ENCODE results near the gene PI4K2A. TPM values are rescaled to one million over a fixed set of nuclear protein-coding genes. Genes with fewer than 3 reads are reported as not detected.
A peak's percentile ranks its signal among the peaks of the same experiment; 100 is the strongest.
"Not testable (repeated sequence)": the region's sequence is repeated elsewhere in the genome, so short reads cannot be mapped to it uniquely, and the experiment has no call there.

The PI4K2A gene
- total and polyA plus RNA-seq, 2 of the 13 experiments (the other 11 are each of a cell fraction or from before 2014, with no cell fraction given), result 10.9 to 14.3 TPM

DNA sequence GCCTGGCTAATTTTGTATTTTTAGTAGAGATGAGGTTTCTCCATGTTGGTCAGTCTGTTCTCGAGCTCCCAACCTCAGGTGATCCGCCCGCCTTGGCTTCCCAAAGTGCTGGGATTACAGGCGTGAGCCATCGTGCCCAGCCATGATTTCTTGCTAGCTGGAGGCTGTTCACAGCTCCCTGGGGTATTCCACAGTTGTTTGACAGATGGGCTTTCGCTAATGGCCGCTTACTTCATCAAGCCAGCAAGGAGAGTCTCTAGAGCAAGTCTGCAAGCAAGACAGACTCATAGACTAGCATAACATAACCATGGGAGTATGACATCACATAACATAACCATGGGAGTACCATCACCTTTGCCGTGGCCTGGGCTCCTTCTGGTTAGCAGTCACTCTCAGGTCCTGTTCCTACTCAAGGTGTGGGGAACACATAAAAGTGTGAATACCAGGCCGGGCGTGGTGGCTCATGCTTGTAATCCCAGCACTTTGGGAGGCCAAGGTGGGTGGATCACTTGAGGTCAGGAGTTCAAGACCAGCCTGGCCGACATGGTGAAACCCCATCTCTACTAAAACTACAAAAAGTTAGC, 57.7 kb downstream of the PI4K2A start:
- H3K4me3 ChIP-seq (replicated peaks in 1 of 3; ENCODE audit: insufficient read depth in 1 of 3, low read depth in 2 of 3, low read length in 3 of 3); in situ Hi-C loops (cut with HindIII; ENCODE audit: extremely low pct_ligation_motif_present, low pct_unique_long_range_greater_than_20kb); H4K20me1 ChIP-seq (ENCODE audit: insufficient read depth, low read length); intact Hi-C loops (cut with micrococcal nuclease; ENCODE audit: unreplicated experiment); BruUV-seq (replicated peaks); H2AFZ ChIP-seq (ENCODE audit: low read length); CTCF ChIA-PET (ENCODE audit: low intra/inter-chr PET ratio, low total read pairs); H3K79me2 ChIP-seq (ENCODE audit: insufficient read depth, low read length); ATAC-seq; H3K36me3 ChIP-seq (replicated peaks in 1 of 2; ENCODE audit: control insufficient read depth in 1 of 2, insufficient read depth in 2 of 2, low read length in 2 of 2); H3K4me2 ChIP-seq (ENCODE audit: low read depth, low read length); H3K9ac ChIP-seq (ENCODE audit: insufficient read depth, low read depth, low read length); H3K9me3 ChIP-seq (ENCODE audit: low read length); FAIRE-seq; H3K27ac ChIP-seq (ENCODE audit: extremely low read length, insufficient read depth, low read length); H3K27me3 ChIP-seq (ENCODE audit: control insufficient read depth in 1 of 2, insufficient read depth in 2 of 2, low read length in 2 of 2); DNase-seq (ENCODE audit: low spot score); TF ChIP-seq CREB1 (CRISPR knock-in tag; IDR thresholded peaks at IDR 0.05): not testable (repeated sequence)
- POLR2A ChIA-PET, result interaction anchor here (1.1 to 3.9 kb wide), 3 partner anchors 11 to 22 kb away, joined by 3 to 19 read pairs (median 3); partner anchors contain the start of gene AVPI1
- 69% methylated on average over 10 of the region's 11 CpGs for WGBS (ENCODE audit: low lambda C conversion rate)
- peaks cover 32% of the 10 kb centered on the region for H3K4me1 ChIP-seq (ENCODE audit: insufficient read depth, low read length)
- TF ChIP-seq CREB1 (IDR thresholded peaks at IDR 0.05), result peak; percentile 27; the same call in 1 of the 2 replicates

DNA sequence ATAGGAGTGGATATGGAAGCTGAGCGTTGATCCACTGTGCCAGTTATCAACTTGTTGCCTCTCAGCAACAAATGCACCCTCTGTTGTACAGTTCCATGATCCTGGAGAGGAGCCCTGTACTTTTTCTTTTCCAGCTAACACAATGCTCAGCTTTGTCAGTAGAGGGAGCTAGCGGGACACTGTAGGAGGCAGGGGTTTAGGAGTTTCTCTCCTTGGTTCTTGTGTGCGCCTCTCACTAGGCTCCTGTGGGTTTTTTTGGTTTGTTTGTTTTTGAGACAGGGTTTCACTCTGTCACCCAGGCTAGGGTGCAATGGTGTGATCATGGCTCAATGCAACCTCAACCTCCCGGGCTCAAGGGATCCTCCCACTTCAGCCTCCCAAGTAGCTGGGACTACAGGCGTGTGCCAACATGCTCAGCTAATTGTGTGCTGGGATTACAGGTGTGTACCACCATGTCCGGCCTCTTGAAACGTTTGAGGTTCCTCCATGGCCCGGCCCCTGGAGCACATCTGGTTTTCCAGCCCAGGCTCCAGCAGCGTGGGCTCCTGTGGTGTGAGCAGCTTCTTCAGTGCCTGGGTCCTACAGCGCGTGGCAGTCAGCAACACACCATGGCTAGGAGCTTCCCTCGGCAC, 61.1 kb downstream of the PI4K2A start:
- H2AFZ ChIP-seq (ENCODE audit: low read length), result peak overlapping the region; percentile 44
- ChIA-PET CTCF (ENCODE audit: low intra/inter-chr PET ratio, low total read pairs) (interaction anchor here (0.6 to 2.2 kb wide), 5 partner anchors 16 to 58 kb away, joined by 3 to 18 read pairs (median 6); no protein-coding TSS in a partner anchor), POLR2A (interaction anchor here (1.0 to 1.8 kb wide), 6 partner anchors 12 to 35 kb away, joined by 3 to 17 read pairs (median 4); partner anchors contain the start of genes AVPI1 and ZFYVE27)
- H3K27ac ChIP-seq (ENCODE audit: extremely low read length, insufficient read depth, low read length), result no peak overlapping the region
- H3K79me2 ChIP-seq (ENCODE audit: insufficient read depth, low read length), result no peaks in the 10 kb centered on the region
- DNase-seq (ENCODE audit: low spot score) (peak; percentile 70), ATAC-seq (peak; percentile 90), FAIRE-seq (peak; percentile 97)
- no peaks in the 10 kb centered on the region for H3K9me3 ChIP-seq (ENCODE audit: low read length)
- peaks cover 49% of the 10 kb centered on the region for H3K4me1 ChIP-seq (ENCODE audit: insufficient read depth, low read length)
- H3K4me2 ChIP-seq (ENCODE audit: low read depth, low read length), result peak overlapping the region; percentile 49
- 26% methylated on average over 6 of the region's 12 CpGs for WGBS (ENCODE audit: low lambda C conversion rate)
- no peak overlapping the region for H3K4me3 ChIP-seq (replicated peaks in 1 of 3; ENCODE audit: insufficient read depth in 1 of 3, low read depth in 2 of 3, low read length in 3 of 3)
- no peak overlapping the region for H3K9ac ChIP-seq (ENCODE audit: insufficient read depth, low read depth, low read length)
- H4K20me1 ChIP-seq (ENCODE audit: insufficient read depth, low read length), result no peaks in the 10 kb centered on the region
- no peaks in the 10 kb centered on the region for H3K36me3 ChIP-seq (replicated peaks in 1 of 2; ENCODE audit: control insufficient read depth in 1 of 2, insufficient read depth in 2 of 2, low read length in 2 of 2)
- no peaks in the 10 kb centered on the region for H3K27me3 ChIP-seq (ENCODE audit: control insufficient read depth in 1 of 2, insufficient read depth in 2 of 2, low read length in 2 of 2)
- BruUV-seq (replicated peaks), result no TSS peak
- in situ Hi-C loops (cut with HindIII; ENCODE audit: extremely low pct_ligation_motif_present, low pct_unique_long_range_greater_than_20kb) (loop anchor here (5.0 kb wide), 1 partner anchor 36 kb away; the partner anchor contains the start of gene ZFYVE27), intact Hi-C loops (cut with micrococcal nuclease; ENCODE audit: unreplicated experiment) (loop anchor here (1.0 kb wide), 2 partner anchors 16 to 25 kb away; no protein-coding TSS in a partner anchor)
- TF ChIP-seq ATM (IDR thresholded peaks at IDR 0.05; ENCODE audit: borderline replicate concordance) (no peak), ATF3 (CRISPR knock-in tag; IDR thresholded peaks at IDR 0.05) (no peak), TEAD3 (CRISPR knock-in tag; optimal IDR thresholded peaks at IDR 0.05; ENCODE audit: borderline replicate concordance) (peak; percentile 32), HNF4A (CRISPR knock-in tag; IDR thresholded peaks at IDR 0.05) (no peak), ZNF431 (CRISPR knock-in tag; IDR thresholded peaks at IDR 0.05; ENCODE audit: borderline replicate concordance, low read depth) (no peak), TBX3 (IDR thresholded peaks at IDR 0.05; ENCODE audit: borderline replicate concordance) (no peak), ZMYM4 (CRISPR knock-in tag; IDR thresholded peaks at IDR 0.05) (no peak), SMC3 (IDR thresholded peaks at IDR 0.05; ENCODE audit: low read length) (peak; percentile 92)
- TF ChIP-seq, protein P1, sequence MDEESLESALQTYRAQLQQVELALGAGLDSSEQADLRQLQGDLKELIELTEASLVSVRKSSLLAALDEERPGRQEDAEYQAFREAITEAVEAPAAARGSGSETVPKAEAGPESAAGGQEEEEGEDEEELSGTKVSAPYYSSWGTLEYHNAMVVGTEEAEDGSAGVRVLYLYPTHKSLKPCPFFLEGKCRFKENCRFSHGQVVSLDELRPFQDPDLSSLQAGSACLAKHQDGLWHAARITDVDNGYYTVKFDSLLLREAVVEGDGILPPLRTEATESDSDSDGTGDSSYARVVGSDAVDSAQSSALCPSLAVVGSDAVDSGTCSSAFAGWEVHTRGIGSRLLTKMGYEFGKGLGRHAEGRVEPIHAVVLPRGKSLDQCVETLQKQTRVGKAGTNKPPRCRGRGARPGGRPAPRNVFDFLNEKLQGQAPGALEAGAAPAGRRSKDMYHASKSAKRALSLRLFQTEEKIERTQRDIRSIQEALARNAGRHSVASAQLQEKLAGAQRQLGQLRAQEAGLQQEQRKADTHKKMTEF (CRISPR knock-in tag; IDR thresholded peaks at IDR 0.05), result 0 out of 2 replicates have a peak, but pooled peaks have one; percentile 33
- TF ChIP-seq, protein P2, sequence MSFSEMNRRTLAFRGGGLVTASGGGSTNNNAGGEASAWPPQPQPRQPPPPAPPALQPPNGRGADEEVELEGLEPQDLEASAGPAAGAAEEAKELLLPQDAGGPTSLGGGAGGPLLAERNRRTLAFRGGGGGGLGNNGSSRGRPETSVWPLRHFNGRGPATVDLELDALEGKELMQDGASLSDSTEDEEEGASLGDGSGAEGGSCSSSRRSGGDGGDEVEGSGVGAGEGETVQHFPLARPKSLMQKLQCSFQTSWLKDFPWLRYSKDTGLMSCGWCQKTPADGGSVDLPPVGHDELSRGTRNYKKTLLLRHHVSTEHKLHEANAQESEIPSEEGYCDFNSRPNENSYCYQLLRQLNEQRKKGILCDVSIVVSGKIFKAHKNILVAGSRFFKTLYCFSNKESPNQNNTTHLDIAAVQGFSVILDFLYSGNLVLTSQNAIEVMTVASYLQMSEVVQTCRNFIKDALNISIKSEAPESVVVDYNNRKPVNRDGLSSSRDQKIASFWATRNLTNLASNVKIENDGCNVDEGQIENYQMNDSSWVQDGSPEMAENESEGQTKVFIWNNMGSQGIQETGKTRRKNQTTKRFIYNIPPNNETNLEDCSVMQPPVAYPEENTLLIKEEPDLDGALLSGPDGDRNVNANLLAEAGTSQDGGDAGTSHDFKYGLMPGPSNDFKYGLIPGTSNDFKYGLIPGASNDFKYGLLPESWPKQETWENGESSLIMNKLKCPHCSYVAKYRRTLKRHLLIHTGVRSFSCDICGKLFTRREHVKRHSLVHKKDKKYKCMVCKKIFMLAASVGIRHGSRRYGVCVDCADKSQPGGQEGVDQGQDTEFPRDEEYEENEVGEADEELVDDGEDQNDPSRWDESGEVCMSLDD (CRISPR knock-in tag; IDR thresholded peaks at IDR 0.05; ENCODE audit: borderline replicate concordance), result no peak
